ENCODE data around the gene PTPRM. TPM values are rescaled to one million over a fixed set of nuclear protein-coding genes. Genes with fewer than 3 reads are reported as not detected.

Gene PTPRM
- total RNA-seq, 1 donor from 2014 or later: 71.3 TPM

GRCh38 chr18:7821784-7822183 is 254.7 kb downstream of the PTPRM start:
- H3K4me3 Mint-ChIP-seq: no peak overlapping the region
- peaks cover 9% of the 10 kb centered on the region for H3K4me1 Mint-ChIP-seq
- DNase-seq (ENCODE audit: low spot score in 2 of 2, unreplicated experiment in 2 of 2): no peak
- TF ChIP-seq CTCF (IDR thresholded peaks at IDR 0.05; ENCODE audit: unreplicated experiment): no peak
- H3K9me3 Mint-ChIP-seq: no peaks in the 10 kb centered on the region
- no peaks in the 10 kb centered on the region for H3K36me3 Mint-ChIP-seq
- no peak overlapping the region for H3K27ac Mint-ChIP-seq
- H3K27me3 Mint-ChIP-seq (ENCODE audit: low read depth): no peaks in the 10 kb centered on the region

- TF ChIP-seq CTCF (IDR thresholded peaks at IDR 0.05; ENCODE audit: unreplicated experiment): no peak
- no peaks in the 10 kb centered on the region for H3K36me3 Mint-ChIP-seq
- no peaks in the 10 kb centered on the region for H3K9me3 Mint-ChIP-seq
- H3K27ac Mint-ChIP-seq: no peak overlapping the region
- H3K4me3 Mint-ChIP-seq: no peak overlapping the region
- peaks cover 7% of the 10 kb centered on the region for H3K4me1 Mint-ChIP-seq
- DNase-seq (ENCODE audit: low spot score in 2 of 2, unreplicated experiment in 2 of 2): no peak
- H3K27me3 Mint-ChIP-seq (ENCODE audit: low read depth): no peaks in the 10 kb centered on the region
These were observed 255.6 kb downstream of the PTPRM start for GRCh38 chr18:7822435-7823331.

- Mint-ChIP-seq H3K4me3 (no peak overlapping the region), H3K4me1 (peaks cover 7% of the 10 kb centered on the region), H3K27ac (no peak overlapping the region), H3K36me3 (no peaks in the 10 kb centered on the region), H3K9me3 (no peaks in the 10 kb centered on the region), H3K27me3 (ENCODE audit: low read depth) (no peaks in the 10 kb centered on the region)
- TF ChIP-seq CTCF (IDR thresholded peaks at IDR 0.05; ENCODE audit: unreplicated experiment): no peak
- DNase-seq (ENCODE audit: low spot score in 2 of 2, unreplicated experiment in 2 of 2): no peak
These were observed 257.9 kb downstream of the PTPRM start for GRCh38 chr18:7824970-7825369.

GRCh38 chr18:7830468-7830867 is 263.4 kb downstream of the PTPRM start:
- H3K9me3 Mint-ChIP-seq: peaks cover 26% of the 10 kb centered on the region
- no peak overlapping the region for H3K27ac Mint-ChIP-seq
- peaks cover 14% of the 10 kb centered on the region for H3K36me3 Mint-ChIP-seq
- TF ChIP-seq CTCF (IDR thresholded peaks at IDR 0.05; ENCODE audit: unreplicated experiment): no peak
- H3K4me1 Mint-ChIP-seq: peaks cover 7% of the 10 kb centered on the region
- DNase-seq (ENCODE audit: low spot score in 2 of 2, unreplicated experiment in 2 of 2): no peak
- H3K27me3 Mint-ChIP-seq (ENCODE audit: low read depth): no peaks in the 10 kb centered on the region
- no peak overlapping the region for H3K4me3 Mint-ChIP-seq

- Mint-ChIP-seq H3K9me3 (peaks cover 47% of the 10 kb centered on the region), H3K4me3 (no peak overlapping the region), H3K27ac (no peak overlapping the region), H3K36me3 (peaks cover 32% of the 10 kb centered on the region), H3K4me1 (no peaks in the 10 kb centered on the region), H3K27me3 (ENCODE audit: low read depth) (no peaks in the 10 kb centered on the region)
- no peak for TF ChIP-seq CTCF (IDR thresholded peaks at IDR 0.05; ENCODE audit: unreplicated experiment)
- DNase-seq (ENCODE audit: low spot score in 2 of 2, unreplicated experiment in 2 of 2): no peak
These were observed 272.4 kb downstream of the PTPRM start for GRCh38 chr18:7839548-7839947.
